Upper lobe of right lung (tissue), 1 donor: Measurements from ENCODE around the gene CTDSPL. TPM values are rescaled to one million over a fixed set of nuclear protein-coding genes. Genes with fewer than 3 reads are reported as not detected.

Experiments
- ATAC-seq: fragments of 200-7000 bp; cut with Tn5 transposase; one replicate; pipeline ENCODE4 v1.9.1; 2020; ENCODE audit warnings: mild to moderate bottlenecking, moderate library complexity
- DNase-seq: peaks from one replicate; pipeline ENCODE4 v3.0.0-alpha.2; 2020
- H3K27ac ChIP-seq: fragments of 200-600 bp; one replicate; pipeline ENCODE4 v1.8.0; 2022
- H3K27me3 ChIP-seq: fragments of 200-600 bp; one replicate; pipeline ENCODE4 v1.8.0; 2022; ENCODE audit warnings: mild to moderate bottlenecking
- H3K36me3 ChIP-seq: fragments of 200-600 bp; one replicate; pipeline ENCODE4 v1.8.0; 2022
- H3K4me1 ChIP-seq: fragments of 200-600 bp; one replicate; pipeline ENCODE4 v1.8.0; 2022
- H3K4me3 ChIP-seq: fragments of 200-600 bp; one replicate; pipeline ENCODE4 v1.8.0; 2022; ENCODE audit warnings: mild to moderate bottlenecking
- H3K9me3 ChIP-seq: fragments of 200-600 bp; one replicate; pipeline ENCODE4 v1.8.0; 2022
- intact Hi-C: fragments of 100-400 bp; cut with DNase I; formaldehyde crosslinking; loops from one replicate; pipeline ENCODE4 v1.11.0; 2022
- total RNA-seq: library from RNA; stranded (reverse); fragmentation: NEBNext Ultra II Directional; extraction: Animal tissue kit (Norgen Biotek cat#: 25700); gene quantifications from one replicate; pipeline ENCODE4 v1.2.1, GENCODE V29; 2021
- TF ChIP-seq, protein P1 (sequence below): fragments of 200-600 bp; IDR thresholded peaks from one replicate; pipeline ENCODE4 v1.8.0; 2022; ENCODE audit warnings: antibody characterized with exemption
- donor health status: DM: no; HTN: yes; CAD: no; lungs with severe emphysema.

CTDSPL gene
- total RNA-seq, 1 donor from 2014 or later: 78.6 TPM

- Histone ChIP-seq H3K27ac (peak overlapping the region; percentile 71), H3K36me3 (no peaks in the 10 kb centered on the region), H3K9me3 (no peaks in the 10 kb centered on the region), H3K4me3 (no peak overlapping the region), H3K27me3 (no peaks in the 10 kb centered on the region), H3K4me1 (peaks cover 38% of the 10 kb centered on the region)
- intact Hi-C loops: no loop called here
- DNase-seq (no peak), ATAC-seq (no peak)
- TF ChIP-seq, protein P1, sequence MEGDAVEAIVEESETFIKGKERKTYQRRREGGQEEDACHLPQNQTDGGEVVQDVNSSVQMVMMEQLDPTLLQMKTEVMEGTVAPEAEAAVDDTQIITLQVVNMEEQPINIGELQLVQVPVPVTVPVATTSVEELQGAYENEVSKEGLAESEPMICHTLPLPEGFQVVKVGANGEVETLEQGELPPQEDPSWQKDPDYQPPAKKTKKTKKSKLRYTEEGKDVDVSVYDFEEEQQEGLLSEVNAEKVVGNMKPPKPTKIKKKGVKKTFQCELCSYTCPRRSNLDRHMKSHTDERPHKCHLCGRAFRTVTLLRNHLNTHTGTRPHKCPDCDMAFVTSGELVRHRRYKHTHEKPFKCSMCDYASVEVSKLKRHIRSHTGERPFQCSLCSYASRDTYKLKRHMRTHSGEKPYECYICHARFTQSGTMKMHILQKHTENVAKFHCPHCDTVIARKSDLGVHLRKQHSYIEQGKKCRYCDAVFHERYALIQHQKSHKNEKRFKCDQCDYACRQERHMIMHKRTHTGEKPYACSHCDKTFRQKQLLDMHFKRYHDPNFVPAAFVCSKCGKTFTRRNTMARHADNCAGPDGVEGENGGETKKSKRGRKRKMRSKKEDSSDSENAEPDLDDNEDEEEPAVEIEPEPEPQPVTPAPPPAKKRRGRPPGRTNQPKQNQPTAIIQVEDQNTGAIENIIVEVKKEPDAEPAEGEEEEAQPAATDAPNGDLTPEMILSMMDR: no peak
Measured at GRCh38 chr3:37934631-37935289, 73.1 kb downstream of the CTDSPL start.

DNA sequence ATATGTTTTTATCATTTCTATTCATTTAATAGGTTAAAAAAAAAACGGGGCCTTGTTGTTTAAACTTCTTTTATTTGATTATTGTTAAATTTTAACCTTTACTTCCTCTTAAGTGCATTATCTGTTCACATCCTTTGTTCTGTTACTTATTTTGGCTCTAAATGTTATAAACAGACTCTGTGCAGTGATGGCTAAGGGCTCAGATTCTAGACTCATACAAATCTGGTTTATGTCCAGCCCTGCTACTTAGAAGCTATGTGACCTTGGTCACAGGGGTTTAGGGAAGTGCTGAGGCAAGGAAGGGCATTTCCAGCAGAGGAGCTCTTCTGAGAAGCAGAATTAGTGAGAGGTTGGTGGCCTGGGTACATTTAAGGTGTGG is 73.6 kb downstream of the CTDSPL start:
- Histone ChIP-seq H3K27me3 (no peaks in the 10 kb centered on the region), H3K36me3 (no peaks in the 10 kb centered on the region), H3K4me3 (no peak overlapping the region), H3K9me3 (no peaks in the 10 kb centered on the region), H3K4me1 (peaks cover 38% of the 10 kb centered on the region), H3K27ac (peak overlapping the region; percentile 71)
- no peak for DNase-seq
- intact Hi-C loops: no loop called here
- ATAC-seq: peak; percentile 65
- TF ChIP-seq, protein P1: no peak

GRCh38 chr3:37935756-37936666 is 74.3 kb downstream of the CTDSPL start:
- intact Hi-C loops: no loop called here
- ATAC-seq: peak; percentile 89
- no peaks in the 10 kb centered on the region for H3K9me3 ChIP-seq
- H3K27ac ChIP-seq: peak overlapping the region; percentile 71
- no peaks in the 10 kb centered on the region for H3K36me3 ChIP-seq
- peaks cover 38% of the 10 kb centered on the region for H3K4me1 ChIP-seq
- no peak overlapping the region for H3K4me3 ChIP-seq
- TF ChIP-seq, protein P1: no peak
- no peak for DNase-seq
- no peaks in the 10 kb centered on the region for H3K27me3 ChIP-seq

- ATAC-seq: no peak
- intact Hi-C loops: no loop called here
Measured at GRCh38 chr3:37937156-37937555, 75.5 kb downstream of the CTDSPL start.

DNA sequence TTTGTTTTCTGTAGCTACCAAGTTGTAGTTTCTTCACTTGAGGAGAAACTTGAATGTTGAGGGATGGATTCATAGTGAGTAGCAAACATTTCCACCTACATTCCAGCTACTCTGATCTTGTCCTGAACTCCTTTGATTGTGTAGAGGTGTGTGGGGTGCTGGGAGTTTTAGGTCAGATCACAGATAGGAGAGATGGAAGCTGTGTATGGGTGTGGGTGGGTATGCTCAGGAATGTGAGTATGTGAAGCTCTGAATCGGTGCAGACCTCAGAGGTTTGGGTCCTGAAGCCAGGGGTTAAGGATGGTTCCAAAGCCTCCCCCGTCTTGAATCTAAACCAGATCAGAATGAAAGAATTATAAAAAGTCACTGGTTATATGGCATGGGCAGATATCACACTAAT is 76.3 kb downstream of the CTDSPL start:
- intact Hi-C loops: no loop called here
- ATAC-seq: no peak
- H3K27ac ChIP-seq: no peak overlapping the region

More at GRCh38 chr3:37937156-37937555, 75.5 kb downstream of the CTDSPL start:
- no peaks in the 10 kb centered on the region for H3K27me3 ChIP-seq
- TF ChIP-seq, protein P1: no peak
- no peaks in the 10 kb centered on the region for H3K9me3 ChIP-seq
- no peak for DNase-seq
- H3K4me1 ChIP-seq: peaks cover 32% of the 10 kb centered on the region
- H3K27ac ChIP-seq: peak overlapping the region; percentile 71
- H3K4me3 ChIP-seq: no peak overlapping the region
- no peaks in the 10 kb centered on the region for H3K36me3 ChIP-seq

More for the DNA sequence above, 76.3 kb downstream of the CTDSPL start:
- H3K36me3 ChIP-seq: no peaks in the 10 kb centered on the region
- DNase-seq: no peak
- H3K4me3 ChIP-seq: no peak overlapping the region
- TF ChIP-seq, protein P1: no peak
- H3K9me3 ChIP-seq: no peaks in the 10 kb centered on the region
- peaks cover 28% of the 10 kb centered on the region for H3K4me1 ChIP-seq
- no peaks in the 10 kb centered on the region for H3K27me3 ChIP-seq
